ENCODE measurements around the gene ADGRG3.

ADGRG3 gene

GRCh38 chr16:57646388-57647039 lies 21.6 kb upstream of the ADGRG3 start:
- DNase-seq (ENCODE audit: low spot score) = no peak

GRCh38 chr16:57647136-57647875 lies 20.8 kb upstream of the ADGRG3 start:
- DNase-seq (ENCODE audit: low spot score) = no peak

GRCh38 chr16:57648125-57648524 lies 20.0 kb upstream of the ADGRG3 start:
- DNase-seq (ENCODE audit: low spot score) = no peak

GRCh38 chr16:57648581-57649442 lies 19.3 kb upstream of the ADGRG3 start:
- DNase-seq (ENCODE audit: low spot score) = peak; percentile 84

GRCh38 chr16:57649443-57649751 lies 18.7 kb upstream of the ADGRG3 start:
- DNase-seq (ENCODE audit: low spot score) = no peak

GRCh38 chr16:57649846-57650245 lies 18.3 kb upstream of the ADGRG3 start:
- no peak for DNase-seq (ENCODE audit: low spot score)

GRCh38 chr16:57651344-57652333 lies 16.5 kb upstream of the ADGRG3 start:
- DNase-seq (ENCODE audit: low spot score) = no peak

GRCh38 chr16:57652695-57653471 lies 15.2 kb upstream of the ADGRG3 start:
- DNase-seq (ENCODE audit: low spot score) = no peak

- DNase-seq (ENCODE audit: low spot score) = no peak
These were observed 14.2 kb upstream of the ADGRG3 start for GRCh38 chr16:57653936-57654335.

GRCh38 chr16:57656342-57656955 lies 11.7 kb upstream of the ADGRG3 start:
- no peak for DNase-seq (ENCODE audit: low spot score)

- no peak for DNase-seq (ENCODE audit: low spot score)
These were observed 10.9 kb upstream of the ADGRG3 start for GRCh38 chr16:57657228-57657627.

GRCh38 chr16:57658130-57658877 lies 9.8 kb upstream of the ADGRG3 start:
- no peak for DNase-seq (ENCODE audit: low spot score)

GRCh38 chr16:57658878-57659674 lies 9.0 kb upstream of the ADGRG3 start:
- no peak for DNase-seq (ENCODE audit: low spot score)

- DNase-seq (ENCODE audit: low spot score) = no peak
These were observed 7.2 kb upstream of the ADGRG3 start for GRCh38 chr16:57660715-57661463.

GRCh38 chr16:57661510-57661909 lies 6.6 kb upstream of the ADGRG3 start:
- DNase-seq (ENCODE audit: low spot score) = no peak

GRCh38 chr16:57661936-57662906 lies 5.9 kb upstream of the ADGRG3 start:
- DNase-seq (ENCODE audit: low spot score) = no peak

- DNase-seq (ENCODE audit: low spot score) = no peak
These were observed 4.7 kb upstream of the ADGRG3 start for GRCh38 chr16:57663436-57663835.

All from left forelimb (tissue), 1 donor.